Neural progenitor cell (in vitro differentiated cells): ENCODE data around the gene TAF5.

Experiments used
- EZH2 ChIP-seq: fragments of 200-600 bp; sonication (generic); IDR thresholded peaks from 2 replicates; pipeline ENCODE4 v1.6.1; 2017; ENCODE audit warnings: antibody characterized with exemption, mild to moderate bottlenecking, moderate library complexity
- EZH2phosphoT487 ChIP-seq: fragments of 200-600 bp; sonication (generic); IDR thresholded peaks from 2 replicates; pipeline ENCODE4 v1.6.1; 2017; ENCODE audit warnings: antibody characterized with exemption
- TF ChIP-seq, protein P1 (sequence below): fragments of 200-600 bp; sonication (generic); IDR thresholded peaks from 2 replicates; pipeline ENCODE4 v1.5.1; 2017; ENCODE audit warnings: antibody characterized with exemption, mild to moderate bottlenecking

DNA sequence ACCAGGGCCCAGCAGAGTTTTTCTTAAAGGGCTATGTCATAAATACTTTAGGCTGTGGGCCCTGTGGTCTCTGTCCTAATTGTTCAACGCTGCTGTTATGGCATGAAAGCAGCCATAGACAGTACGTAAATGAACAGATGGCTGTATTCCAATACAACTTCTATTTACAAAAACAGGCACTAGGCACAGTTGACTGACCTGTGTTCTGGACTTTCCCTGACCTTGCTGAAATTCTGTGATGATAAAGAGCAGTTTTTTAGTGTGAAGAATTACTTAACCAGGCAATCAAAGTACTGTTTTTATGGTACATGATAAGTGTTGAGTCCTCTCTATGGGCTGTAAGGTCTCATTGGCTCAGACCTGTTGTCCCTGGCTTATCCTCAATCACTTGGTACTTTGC lies 45.8 kb downstream of the TAF5 start:
- TF ChIP-seq EZH2 (no peak), EZH2phosphoT487 (no peak)
- TF ChIP-seq, protein P1, sequence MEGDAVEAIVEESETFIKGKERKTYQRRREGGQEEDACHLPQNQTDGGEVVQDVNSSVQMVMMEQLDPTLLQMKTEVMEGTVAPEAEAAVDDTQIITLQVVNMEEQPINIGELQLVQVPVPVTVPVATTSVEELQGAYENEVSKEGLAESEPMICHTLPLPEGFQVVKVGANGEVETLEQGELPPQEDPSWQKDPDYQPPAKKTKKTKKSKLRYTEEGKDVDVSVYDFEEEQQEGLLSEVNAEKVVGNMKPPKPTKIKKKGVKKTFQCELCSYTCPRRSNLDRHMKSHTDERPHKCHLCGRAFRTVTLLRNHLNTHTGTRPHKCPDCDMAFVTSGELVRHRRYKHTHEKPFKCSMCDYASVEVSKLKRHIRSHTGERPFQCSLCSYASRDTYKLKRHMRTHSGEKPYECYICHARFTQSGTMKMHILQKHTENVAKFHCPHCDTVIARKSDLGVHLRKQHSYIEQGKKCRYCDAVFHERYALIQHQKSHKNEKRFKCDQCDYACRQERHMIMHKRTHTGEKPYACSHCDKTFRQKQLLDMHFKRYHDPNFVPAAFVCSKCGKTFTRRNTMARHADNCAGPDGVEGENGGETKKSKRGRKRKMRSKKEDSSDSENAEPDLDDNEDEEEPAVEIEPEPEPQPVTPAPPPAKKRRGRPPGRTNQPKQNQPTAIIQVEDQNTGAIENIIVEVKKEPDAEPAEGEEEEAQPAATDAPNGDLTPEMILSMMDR, result no peak
